GM12891 (cell line): ENCODE data around the gene CDH4.

Source experiments
- POLR2A ChIP-seq: IDR thresholded peaks from 2 replicates; pipeline ENCODE4 v1.6.1; 2011; ENCODE audit warnings: low read depth, low read length, control low read depth
- POLR2AphosphoS5 ChIP-seq: IDR thresholded peaks from 2 replicates; pipeline ENCODE4 v1.6.1; 2011; ENCODE audit warnings: low read depth, low read length, control low read depth

- no peak for TF ChIP-seq POLR2AphosphoS5
- no peak for TF ChIP-seq POLR2A
Observed at GRCh38 chr20:61387204-61387953, 135.3 kb downstream of the CDH4 start.
